Vagina (tissue), 2 donors: ENCODE data around the gene OVCA2.

Experiments used
- POLR2A ChIP-seq, 2 donors: fragments of 450-650 bp; IDR thresholded peaks; one replicate each; pipeline ENCODE4 v1.6.1; 2017; ENCODE audit warnings: antibody characterized with exemption in 2 of 2, mild to moderate bottlenecking in 2 of 2, moderate library complexity in 2 of 2
- TF ChIP-seq, protein P1 (sequence below), 3 experiments: fragments of 450-650 bp in 2 of 3; fragments of 200-600 bp in 1 of 3; sonication (generic) in 1 of 3; IDR thresholded peaks; one replicate each; pipeline ENCODE4 v1.5.1; 2017 to 2019; ENCODE audit warnings: antibody characterized with exemption in 3 of 3, mild to moderate bottlenecking in 2 of 3, moderate library complexity in 2 of 3

DNA sequence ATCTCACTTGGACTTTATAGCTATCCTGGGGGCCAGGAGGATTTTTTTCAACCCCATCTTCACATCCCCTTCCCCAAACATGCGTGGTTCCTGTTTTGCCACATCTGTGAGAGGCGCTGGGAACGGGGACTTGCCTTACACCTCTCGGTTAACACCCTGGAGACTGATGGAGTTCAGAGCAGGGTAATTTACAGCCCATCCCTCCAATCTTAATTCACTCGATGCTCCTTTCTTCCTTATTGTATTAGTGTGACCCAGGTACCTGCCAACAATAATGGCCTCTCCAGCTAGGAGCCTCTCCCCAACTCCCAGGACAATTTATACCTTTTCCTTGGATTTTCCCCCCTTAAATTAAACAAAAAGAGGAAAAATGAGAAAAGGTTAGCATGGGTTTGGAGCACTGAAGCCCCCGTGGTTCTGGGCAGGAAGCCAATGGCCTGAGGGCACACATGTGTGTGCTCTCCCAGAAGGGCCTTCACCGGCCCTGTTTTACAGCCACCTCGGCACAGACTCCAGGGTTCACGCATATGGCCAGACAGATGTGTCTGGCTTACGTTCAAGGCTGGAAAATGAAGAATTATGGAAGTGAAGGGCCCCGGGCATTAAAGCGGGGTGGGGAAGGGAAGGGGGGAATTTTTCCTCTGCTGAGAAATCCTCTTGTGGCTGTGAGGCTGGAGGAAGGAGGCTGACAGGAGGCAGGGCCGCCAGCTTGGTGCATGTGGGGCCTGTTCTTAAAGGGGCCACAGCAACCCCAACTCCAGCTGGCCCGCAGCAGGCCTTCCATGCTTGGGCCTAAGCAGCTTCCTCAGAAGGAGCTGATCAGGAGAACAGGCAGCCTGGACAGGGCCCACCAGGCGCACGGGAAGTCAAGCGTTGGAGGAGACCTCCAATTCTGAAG, 34.5 kb downstream of the OVCA2 start:
- TF ChIP-seq, protein P1, sequence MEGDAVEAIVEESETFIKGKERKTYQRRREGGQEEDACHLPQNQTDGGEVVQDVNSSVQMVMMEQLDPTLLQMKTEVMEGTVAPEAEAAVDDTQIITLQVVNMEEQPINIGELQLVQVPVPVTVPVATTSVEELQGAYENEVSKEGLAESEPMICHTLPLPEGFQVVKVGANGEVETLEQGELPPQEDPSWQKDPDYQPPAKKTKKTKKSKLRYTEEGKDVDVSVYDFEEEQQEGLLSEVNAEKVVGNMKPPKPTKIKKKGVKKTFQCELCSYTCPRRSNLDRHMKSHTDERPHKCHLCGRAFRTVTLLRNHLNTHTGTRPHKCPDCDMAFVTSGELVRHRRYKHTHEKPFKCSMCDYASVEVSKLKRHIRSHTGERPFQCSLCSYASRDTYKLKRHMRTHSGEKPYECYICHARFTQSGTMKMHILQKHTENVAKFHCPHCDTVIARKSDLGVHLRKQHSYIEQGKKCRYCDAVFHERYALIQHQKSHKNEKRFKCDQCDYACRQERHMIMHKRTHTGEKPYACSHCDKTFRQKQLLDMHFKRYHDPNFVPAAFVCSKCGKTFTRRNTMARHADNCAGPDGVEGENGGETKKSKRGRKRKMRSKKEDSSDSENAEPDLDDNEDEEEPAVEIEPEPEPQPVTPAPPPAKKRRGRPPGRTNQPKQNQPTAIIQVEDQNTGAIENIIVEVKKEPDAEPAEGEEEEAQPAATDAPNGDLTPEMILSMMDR (IDR thresholded peaks at IDR 0.05) = no peak
- no peak for TF ChIP-seq POLR2A (IDR thresholded peaks at IDR 0.05)
